GM19395 (cell line): Measurements from ENCODE around the gene KIF18B.
"Not testable (repeated sequence)": the region's sequence is repeated elsewhere in the genome, so short reads cannot be mapped to it uniquely, and the experiment has no call there.

Experiments
- ATAC-seq: cut with Tn5 transposase; IDR thresholded peaks from one replicate; pipeline ENCODE4 v1.9.1; 2021; ENCODE audit warnings: mild to moderate bottlenecking, moderate library complexity; ENCODE audit not compliant: unreplicated experiment

KIF18B gene

GRCh38 chr17:44970136-44970741, 22.7 kb upstream of the KIF18B start:
- no peak for ATAC-seq

GRCh38 chr17:44969144-44969780, 21.7 kb upstream of the KIF18B start:
- no peak for ATAC-seq

- ATAC-seq = peak; percentile 56
Measured at GRCh38 chr17:44968225-44969143, 20.9 kb upstream of the KIF18B start, which contains the start of gene C1QL1. Gene C1QL1, minus strand, starts transcription at chr17:44968303. Its CDS starts 255 bp downstream, at chr17:44968048.

GRCh38 chr17:44967907-44968224, 20.3 kb upstream of the KIF18B start:
- no peak for ATAC-seq

GRCh38 chr17:44967026-44967906, 19.7 kb upstream of the KIF18B start:
- no peak for ATAC-seq

- ATAC-seq = no peak
Measured at GRCh38 chr17:44966348-44967025, 18.9 kb upstream of the KIF18B start.

- ATAC-seq = no peak
Measured at GRCh38 chr17:44965481-44966234, 18.1 kb upstream of the KIF18B start.

GRCh38 chr17:44961921-44962350, 14.4 kb upstream of the KIF18B start:
- ATAC-seq = no peak

- ATAC-seq = no peak
Measured at GRCh38 chr17:44960691-44961090, 13.1 kb upstream of the KIF18B start.

GRCh38 chr17:44959821-44960531, 12.4 kb upstream of the KIF18B start:
- no peak for ATAC-seq

- no peak for ATAC-seq
Measured at GRCh38 chr17:44956998-44957981, 9.7 kb upstream of the KIF18B start.

GRCh38 chr17:44955674-44956425, 8.3 kb upstream of the KIF18B start:
- no peak for ATAC-seq

- ATAC-seq = no peak
Measured at GRCh38 chr17:44952946-44953475, 5.4 kb upstream of the KIF18B start.

- ATAC-seq = no peak
Measured at GRCh38 chr17:44948315-44948795, 782 bp upstream of the KIF18B start.

GRCh38 chr17:44945652-44946051, 1.9 kb downstream of the KIF18B start:
- not testable (repeated sequence) for ATAC-seq

GRCh38 chr17:44942456-44942855, 5.1 kb downstream of the KIF18B start:
- no peak for ATAC-seq
